SK-N-SH (cell line): Measurements from ENCODE around the gene CBX8. TPM values are rescaled to one million over a fixed set of nuclear protein-coding genes. Genes with fewer than 3 reads are reported as not detected.
A peak's percentile ranks its signal among the peaks of the same experiment; 100 is the strongest.

Source experiments
- CTCF ChIA-PET: fragments of 300-600, 350-600 bp; formaldehyde crosslinking; extraction: SDS; loops from one replicate; lab custom pipeline; 2021; lab: Yijun Ruan, JAX
- POLR2A ChIA-PET: fragments of 350-600 bp; sonication (Branson Sonifier 250); formaldehyde crosslinking; extraction: SDS; loops from one replicate; lab custom pipeline; 2020; ENCODE audit warnings: antibody characterized with exemption, inconsistent platforms; lab: Yijun Ruan, JAX
- DNase-seq: peaks from one replicate; pipeline ENCODE4 v3.0.0; 2012
- H2AFZ ChIP-seq: fragments of 200-600 bp; sonication (generic); 2 replicates; pipeline ENCODE4 v1.8.1; 2016; ENCODE audit warnings: antibody characterized with exemption, mild to moderate bottlenecking, low read depth
- H3F3A ChIP-seq: fragments of 200-600 bp; sonication (generic); replicated peaks from 2 replicates; pipeline ENCODE3; 2016; ENCODE audit warnings: antibody characterized with exemption, mild to moderate bottlenecking; ENCODE audit not compliant: insufficient read depth
- H3K27ac ChIP-seq, 2 experiments: fragments of 200-500 bp in 1 of 2; fragments of 200-600 bp in 1 of 2; sonication (Bioruptor generic) in 1 of 2; sonication (generic), shearing (Covaris generic) in 1 of 2; 2 replicates each; pipeline versions ENCODE4 v1.5.1 to v1.6.1; 2014 to 2016; ENCODE audit warnings: low read depth in 2 of 2, inconsistent platforms in 1 of 2, low read length in 1 of 2, mild to moderate bottlenecking in 1 of 2, mixed read lengths in 1 of 2
- H3K27me3 ChIP-seq: fragments of 200-600 bp; sonication (generic), shearing (Covaris generic); 2 replicates; pipeline ENCODE4 v1.6.1; 2016; ENCODE audit warnings: mixed run types; ENCODE audit not compliant: insufficient read depth
- H3K36me3 ChIP-seq, 2 experiments: fragments of 200-500 bp in 1 of 2; fragments of 200-600 bp in 1 of 2; sonication (Bioruptor generic) in 1 of 2; sonication (generic) in 1 of 2; replicated peaks in 1 of 2; 2 replicates each; pipeline versions ENCODE3 to v1.5.1; 2014 to 2016; ENCODE audit warnings: low read length in 1 of 2, mild to moderate bottlenecking in 1 of 2; ENCODE audit not compliant: insufficient read depth in 2 of 2, control insufficient read depth in 1 of 2
- H3K4me1 ChIP-seq, 2 experiments: fragments of 200-500 bp in 1 of 2; fragments of 200-600 bp in 1 of 2; sonication (Bioruptor generic) in 1 of 2; sonication (generic), shearing (Covaris generic) in 1 of 2; 2 replicates each; pipeline versions ENCODE4 v1.5.1 to v1.6.1; 2014 to 2016; ENCODE audit warnings: low read depth in 1 of 2, low read length in 1 of 2, mixed run types in 1 of 2; ENCODE audit not compliant: insufficient read depth in 2 of 2, control insufficient read depth in 1 of 2
- H3K4me2 ChIP-seq: fragments of 200-600 bp; sonication (generic), shearing (Covaris generic); 2 replicates; pipeline ENCODE4 v1.6.1; 2017; ENCODE audit warnings: mixed run types
- H3K4me3 ChIP-seq, 2 experiments: fragments of 200-500 bp in 1 of 2; fragments of 200-600 bp in 1 of 2; sonication (Bioruptor generic) in 1 of 2; sonication (generic), shearing (Covaris generic) in 1 of 2; 2 replicates each; pipeline versions ENCODE4 v1.5.1 to v1.8.1; 2014 to 2016; ENCODE audit warnings: low read depth in 2 of 2, inconsistent platforms in 1 of 2, low read length in 1 of 2, mild to moderate bottlenecking in 1 of 2, mixed read lengths in 1 of 2, moderate library complexity in 1 of 2
- H3K79me2 ChIP-seq: fragments of 200-600 bp; sonication (generic); 2 replicates; pipeline ENCODE4 v1.8.1; 2017; ENCODE audit warnings: mild to moderate bottlenecking; ENCODE audit not compliant: insufficient read depth
- H3K9ac ChIP-seq: fragments of 200-600 bp; sonication (generic); 2 replicates; pipeline ENCODE4 v1.6.1; 2017; ENCODE audit warnings: mixed run types
- H3K9me2 ChIP-seq: fragments of 200-600 bp; sonication (generic); 2 replicates; pipeline ENCODE4 v1.6.1; 2017; ENCODE audit warnings: mixed run types
- H3K9me3 ChIP-seq: fragments of 200-600 bp; sonication (generic); 2 replicates; pipeline ENCODE4 v1.6.1; 2017; ENCODE audit warnings: mixed run types, mild to moderate bottlenecking, moderate library complexity
- H4K20me1 ChIP-seq: fragments of 200-600 bp; sonication (generic); 2 replicates; pipeline ENCODE4 v1.6.1; 2017; ENCODE audit warnings: mild to moderate bottlenecking, mixed run types; ENCODE audit not compliant: insufficient read depth
- CTCF ChIP-seq: fragments of 200-600 bp; sonication (generic); IDR thresholded peaks from 2 replicates; pipeline ENCODE4 v1.6.1; 2017; ENCODE audit warnings: antibody characterized with exemption, mild to moderate bottlenecking, moderate library complexity
- ELF1 ChIP-seq: IDR thresholded peaks from 2 replicates; pipeline ENCODE4 v1.4.0; 2012
- EP300 ChIP-seq, 2 experiments: IDR thresholded peaks; 2 replicates each; pipeline versions ENCODE4 v1.4.0 to v1.6.1; 2012; ENCODE audit warnings: borderline replicate concordance in 1 of 2, low read depth in 1 of 2, low read length in 1 of 2
- EZH2phosphoT487 ChIP-seq: fragments of 200-600 bp; sonication (generic); IDR thresholded peaks from 2 replicates; pipeline ENCODE4 v1.6.1; 2017; ENCODE audit warnings: low read depth, mixed run types, mild to moderate bottlenecking, antibody characterized with exemption, moderate library complexity, borderline replicate concordance
- FOXM1 ChIP-seq: IDR thresholded peaks from 2 replicates; pipeline ENCODE4 v1.4.0; 2012; ENCODE audit warnings: low read depth, mild to moderate bottlenecking
- GATA2 ChIP-seq: sonication (generic); formaldehyde crosslinking; IDR thresholded peaks from 2 replicates; pipeline ENCODE4 v1.5.0; 2020; ENCODE audit warnings: mild to moderate bottlenecking, missing genetic modification reagents
- IRF3 ChIP-seq: fragments of 150-350 bp; IDR thresholded peaks from 2 replicates; pipeline ENCODE4 v1.6.1; 2016; ENCODE audit warnings: mild to moderate bottlenecking, low read depth, low read length
- JUND ChIP-seq: IDR thresholded peaks from 2 replicates; pipeline ENCODE4 v1.4.0; 2012
- MAX ChIP-seq: IDR thresholded peaks from 2 replicates; pipeline ENCODE4 v1.4.0; 2012; ENCODE audit warnings: low read depth
- MEF2A ChIP-seq: IDR thresholded peaks from 2 replicates; pipeline ENCODE4 v1.4.0; 2012; ENCODE audit warnings: low read depth, borderline replicate concordance
- MXI1 ChIP-seq: IDR thresholded peaks from 2 replicates; pipeline ENCODE4 v1.6.1; 2012; ENCODE audit warnings: mild to moderate bottlenecking, low read depth, low read length, improper control_type of control experiment
- PBX3 ChIP-seq: IDR thresholded peaks from 2 replicates; pipeline ENCODE4; 2012
- POLR2AphosphoS5 ChIP-seq: IDR thresholded peaks from 2 replicates; pipeline ENCODE4 v1.6.1; 2012; ENCODE audit warnings: low read depth, low read length
- RCOR1 ChIP-seq: fragments of 150-350 bp; IDR thresholded peaks from 2 replicates; pipeline ENCODE4 v1.6.1; 2017; ENCODE audit warnings: antibody characterized with exemption, low read length
- SIN3A ChIP-seq: IDR thresholded peaks from 2 replicates; pipeline ENCODE4 v1.6.1; 2012; ENCODE audit warnings: low read depth, mild to moderate bottlenecking, low read length, moderate library complexity, borderline replicate concordance
- SMC3 ChIP-seq: IDR thresholded peaks from 2 replicates; pipeline ENCODE4 v1.6.1; 2012; ENCODE audit warnings: low read depth, low read length, improper control_type of control experiment
- TAF1 ChIP-seq: IDR thresholded peaks from 2 replicates; pipeline ENCODE4 v1.6.1; 2012; ENCODE audit warnings: low read depth, mild to moderate bottlenecking, low read length, moderate library complexity, borderline replicate concordance
- TCF12 ChIP-seq: IDR thresholded peaks from 2 replicates; pipeline ENCODE4 v1.4.0; 2012
- TEAD4 ChIP-seq: IDR thresholded peaks from 2 replicates; pipeline ENCODE4 v1.4.0; 2012; ENCODE audit warnings: mild to moderate bottlenecking, borderline replicate concordance; ENCODE audit not compliant: insufficient read depth
- USF1 ChIP-seq: IDR thresholded peaks from 2 replicates; pipeline ENCODE4 v1.4.0; 2012; ENCODE audit warnings: low read depth, borderline replicate concordance
- USF2 ChIP-seq: fragments of 150-350 bp; IDR thresholded peaks from 2 replicates; pipeline ENCODE4 v1.6.1; 2017; ENCODE audit warnings: antibody characterized with exemption, low read length, low read depth, borderline replicate concordance
- YY1 ChIP-seq: IDR thresholded peaks from 2 replicates; pipeline ENCODE4 v1.4.0; 2012; ENCODE audit warnings: low read depth, mild to moderate bottlenecking
- ZBTB33 ChIP-seq: IDR thresholded peaks from 2 replicates; pipeline ENCODE4 v1.4.0; 2012; ENCODE audit warnings: low read depth, borderline replicate concordance
- WGBS: methylation state at CpG from one replicate; pipeline ENCODE4 v1.1.6; 2017; ENCODE audit warnings: low lambda C conversion rate; 5-methylcytosine and 5-hydroxymethylcytosine counted together
- polyA plus RNA-seq, 3 experiments: library from polyadenylated mRNA; depleted of rRNA; stranded (reverse); fragments of >200 nt; gene quantifications; 2 replicates each; pipeline ENCODE4 v1.2.3, GENCODE V29; 2012

CBX8 gene
- polyA plus RNA-seq, 1 of the 3 experiments (the other 2 are of a cell fraction): 2.9 TPM

- Histone ChIP-seq H2AFZ (peak overlapping the region; percentile 94; the same call in 1 of the 2 replicates), H3K4me2 (peak overlapping the region; percentile 55; the same call in 1 of the 2 replicates), H3K9me2 (no peaks in the 10 kb centered on the region), H3K4me3 (peak overlapping the region in 1 of 2 experiments; percentile 47; a peak in 2 of 4 replicates), H3K36me3 (no peaks in the 10 kb centered on the region), H3K9me3 (no peaks in the 10 kb centered on the region), H4K20me1 (no peaks in the 10 kb centered on the region), H3K4me1 (peaks cover 15 to 41% of the 10 kb centered on the region in 2 experiments), H3K79me2 (no peaks in the 10 kb centered on the region), H3K9ac (peak overlapping the region; percentile 34; the same call in 1 of the 2 replicates), H3F3A (peaks cover 19% of the 10 kb centered on the region), H3K27me3 (peaks cover 14% of the 10 kb centered on the region), H3K27ac (peak overlapping the region in 1 of 2 experiments; percentile 90; a peak in 2 of 4 replicates)
- DNase-seq: peak; percentile 91
- TF ChIP-seq POLR2AphosphoS5 (peak; percentile 36; the same call in 1 of the 2 replicates), JUND (no peak), TAF1 (peak; percentile 83), USF1 (no peak), USF2 (no peak), FOXM1 (no peak), EP300 (IDR thresholded peaks at IDR 0.05; ENCODE audit: borderline replicate concordance in 1 of 2, low read depth in 1 of 2, low read length in 1 of 2) (no peak), SIN3A (no peak), ZBTB33 (no peak), MEF2A (no peak), MAX (peak; percentile 91), CTCF (no peak), GATA2 (CRISPR knock-in tag) (no peak), EZH2phosphoT487 (no peak), YY1 (peak; percentile 80; the same call in 1 of the 2 replicates), TEAD4 (no peak), RCOR1 (no peak), TCF12 (no peak), IRF3 (no peak), MXI1 (no peak), SMC3 (no peak), ELF1 (no peak), PBX3 (no peak)
- POLR2A ChIA-PET: interaction anchor here (0.8 to 6.3 kb wide), 7 partner anchors 15 to 78 kb away, joined by 3 to 93 read pairs (median 4); partner anchors contain the start of genes CBX4 and CBX8
- CTCF ChIA-PET: interaction anchor here (0.6 to 14.7 kb wide), 9 partner anchors 16 to 173 kb away, joined by 3 to 274 read pairs (median 62); partner anchors contain the start of genes CBX2, CBX4 and CBX8
- WGBS: 11% methylated on average over 26 of the region's 89 CpGs
These were observed 16.6 kb upstream of the CBX8 start for GRCh38 chr17:79813297-79814126.
